Activated CD4-positive, alpha-beta T cell treated with anti-CD3 and anti-CD28 coated beads, Interleukin-10, Interleukin-2, amounts not matched to agents 100 ng/mL and 50 ng/mL, durations not matched to agents 16 hours and 8 hours (primary cell): ENCODE results near the gene KRT7.

ENCODE experiments used
- DNase-seq: peaks from one replicate; pipeline ENCODE4 v3.0.0-alpha.2; 2020

The KRT7 gene

GRCh38 chr12:52212701-52213563 is 20.1 kb upstream of the KRT7 start:
- no peak for DNase-seq

GRCh38 chr12:52213564-52214420 is 19.3 kb upstream of the KRT7 start:
- DNase-seq, result peak; percentile 63

- DNase-seq, result no peak
These were observed 18.6 kb upstream of the KRT7 start for GRCh38 chr12:52214421-52214802.

- no peak for DNase-seq
These were observed 17.4 kb upstream of the KRT7 start for GRCh38 chr12:52215587-52216031.

GRCh38 chr12:52216100-52216499 is 16.9 kb upstream of the KRT7 start:
- no peak for DNase-seq

- DNase-seq, result no peak
These were observed 16.2 kb upstream of the KRT7 start for GRCh38 chr12:52216807-52217206.

- DNase-seq, result no peak
These were observed 15.8 kb upstream of the KRT7 start for GRCh38 chr12:52217223-52217622.

GRCh38 chr12:52218001-52218400 is 15.0 kb upstream of the KRT7 start:
- DNase-seq, result no peak

- no peak for DNase-seq
These were observed 12.6 kb upstream of the KRT7 start for GRCh38 chr12:52220477-52220876.

GRCh38 chr12:52221070-52221781 is 11.8 kb upstream of the KRT7 start:
- no peak for DNase-seq

- peak; percentile 85 for DNase-seq
These were observed 11.1 kb upstream of the KRT7 start for GRCh38 chr12:52221912-52222457.

- no peak for DNase-seq
These were observed 10.4 kb upstream of the KRT7 start for GRCh38 chr12:52222692-52223091.

- no peak for DNase-seq
These were observed 9.5 kb upstream of the KRT7 start for GRCh38 chr12:52223406-52224039.

GRCh38 chr12:52224151-52224550 is 8.9 kb upstream of the KRT7 start:
- DNase-seq, result no peak

- no peak for DNase-seq
These were observed 7.3 kb upstream of the KRT7 start for GRCh38 chr12:52225752-52226151.

- DNase-seq, result no peak
These were observed 6.6 kb upstream of the KRT7 start for GRCh38 chr12:52226446-52226845.

GRCh38 chr12:52227606-52228166 is 5.4 kb upstream of the KRT7 start:
- no peak for DNase-seq

- no peak for DNase-seq
These were observed 4.7 kb upstream of the KRT7 start for GRCh38 chr12:52228366-52228765.

GRCh38 chr12:52228931-52229330 is 4.1 kb upstream of the KRT7 start:
- no peak for DNase-seq

- no peak for DNase-seq
These were observed 3.2 kb upstream of the KRT7 start for GRCh38 chr12:52229836-52230343.

GRCh38 chr12:52230364-52231281 is 2.4 kb upstream of the KRT7 start:
- DNase-seq, result no peak
